HCT116 (cell line): ENCODE measurements around the gene HEATR5B. TPM values are rescaled to one million over a fixed set of nuclear protein-coding genes. Genes with fewer than 3 reads are reported as not detected.
"Not testable (repeated sequence)": the region's sequence is repeated elsewhere in the genome, so short reads cannot be mapped to it uniquely, and the experiment has no call there.

Experiments
- ATAC-seq: fragments of 200-7000 bp; cut with Tn5 transposase; 2 replicates; pipeline ENCODE4 v1.9.1; 2020; ENCODE audit warnings: mild to moderate bottlenecking, moderate library complexity
- BruUV-seq: library from RNA; stranded (reverse); fragments of 400-500 nt; replicated peaks from 2 replicates; lab custom pipeline; 2021; lab: Mats Ljungman, UMichigan
- CTCF ChIA-PET: fragments of 300-600 bp; sonication (Branson Sonifier 250); formaldehyde crosslinking; loops from one replicate; lab custom pipeline; 2021; ENCODE audit warnings: antibody characterized with exemption; lab: Charles Lee
- POLR2A ChIA-PET: fragments of 300-600, 350-600 bp; sonication (Branson Sonifier 250); formaldehyde crosslinking; loops from one replicate; lab custom pipeline; 2021; ENCODE audit warnings: antibody characterized with exemption; lab: Charles Lee
- RAD21 ChIA-PET, 2 experiments: fragments of 300-600 bp; sonication (Branson Sonifier 250); formaldehyde crosslinking; loops; one replicate each; lab custom pipeline; 2023; ENCODE audit warnings: low total read pairs in 2 of 2; ENCODE audit not compliant: uncharacterized antibody in 2 of 2, unreplicated experiment in 2 of 2, low non-redundant PET in 1 of 2; lab: Charles Lee
- DNase-seq: peaks from one replicate; pipeline ENCODE4 v3.0.0-alpha.2; 2010; ENCODE audit warnings: low read depth, low spot score
- H2AFZ ChIP-seq: fragments of 200-600 bp; shearing (Covaris generic), sonication (generic); 2 replicates; pipeline ENCODE4 v1.6.1; 2017; ENCODE audit warnings: low read depth, mixed run types, mixed read lengths, antibody characterized with exemption, low read length; ENCODE audit not compliant: poor library complexity, severe bottlenecking
- H3K27ac ChIP-seq: 2 replicates; pipeline ENCODE4 v1.5.1; 2012; ENCODE audit warnings: low read depth, low read length
- H3K27me3 ChIP-seq: fragments of 200-600 bp; sonication (generic); 2 replicates; pipeline ENCODE4 v1.6.1; 2016; ENCODE audit warnings: mixed run types, low read length, mixed read lengths; ENCODE audit not compliant: insufficient read depth
- H3K36me3 ChIP-seq, 2 experiments: fragments of 200-500 bp in 1 of 2; fragments of 200-600 bp in 1 of 2; sonication (Bioruptor generic) in 1 of 2; sonication (generic) in 1 of 2; 2 replicates each; pipeline versions ENCODE4 v1.5.1 to v1.6.1; 2014 to 2016; ENCODE audit warnings: low read length in 2 of 2, inconsistent platforms in 1 of 2, mixed read lengths in 1 of 2, mixed run types in 1 of 2; ENCODE audit not compliant: insufficient read depth in 2 of 2, control insufficient read depth in 1 of 2
- H3K4me1 ChIP-seq, 2 experiments: fragments of 200-600 bp in 1 of 2; sonication (generic) in 1 of 2; 2 replicates each; pipeline versions ENCODE4 v1.5.1 to v1.6.1; 2012 to 2017; ENCODE audit warnings: low read length in 2 of 2, inconsistent platforms in 1 of 2, mild to moderate bottlenecking in 1 of 2, mixed read lengths in 1 of 2, mixed run types in 1 of 2, moderate library complexity in 1 of 2; ENCODE audit not compliant: insufficient read depth in 2 of 2, control insufficient read depth in 1 of 2
- H3K4me2 ChIP-seq: fragments of 200-600 bp; sonication (generic); 2 replicates; pipeline ENCODE4 v1.6.1; 2017; ENCODE audit warnings: mixed run types, low read length, mixed read lengths
- H3K4me3 ChIP-seq, 2 experiments: fragments of 200-600 bp in 1 of 2; sonication (generic) in 1 of 2; replicated peaks in 1 of 2; 2 replicates each; pipeline ENCODE4 v1.5.1; 2011 to 2016; ENCODE audit warnings: low read length in 2 of 2, control low read depth in 1 of 2, low read depth in 1 of 2, mild to moderate bottlenecking in 1 of 2, mixed read lengths in 1 of 2, mixed run types in 1 of 2
- H3K79me2 ChIP-seq: fragments of 200-600 bp; sonication (generic); 2 replicates; pipeline ENCODE4 v1.6.1; 2017; ENCODE audit warnings: mild to moderate bottlenecking, mixed run types, low read length, moderate library complexity, mixed read lengths; ENCODE audit not compliant: insufficient read depth
- H3K9ac ChIP-seq: fragments of 200-600 bp; sonication (generic); 2 replicates; pipeline ENCODE4 v1.6.1; 2016; ENCODE audit warnings: low read length, mixed read lengths
- H3K9me2 ChIP-seq: fragments of 200-600 bp; sonication (generic), shearing (Covaris generic); 2 replicates; pipeline ENCODE4 v1.6.1; 2017; ENCODE audit warnings: mixed run types, mild to moderate bottlenecking, moderate library complexity; ENCODE audit not compliant: insufficient read depth
- H3K9me3 ChIP-seq, 2 experiments: fragments of 200-500 bp in 1 of 2; fragments of 200-600 bp in 1 of 2; sonication (Bioruptor generic) in 1 of 2; sonication (generic) in 1 of 2; 2 replicates each; pipeline ENCODE4 v1.6.1; 2014 to 2017; ENCODE audit warnings: low read length in 2 of 2, mixed read lengths in 2 of 2, inconsistent platforms in 1 of 2, low read depth in 1 of 2, mild to moderate bottlenecking in 1 of 2, mixed run types in 1 of 2, moderate library complexity in 1 of 2; ENCODE audit not compliant: control insufficient read depth in 1 of 2, insufficient read depth in 1 of 2
- H4K20me1 ChIP-seq: fragments of 200-600 bp; sonication (generic), shearing (Covaris generic); 2 replicates; pipeline ENCODE4 v1.6.1; 2017; ENCODE audit warnings: mixed run types, mild to moderate bottlenecking, moderate library complexity; ENCODE audit not compliant: insufficient read depth
- intact Hi-C: fragments of 100-400 bp; cut with micrococcal nuclease; formaldehyde crosslinking; loops from 2 replicates; pipeline ENCODE4 v1.10.0; 2022
- total RNA-seq: library from RNA; stranded (reverse); gene quantifications from one replicate; pipeline ENCODE4 v1.2.1, GENCODE V29; 2021; ENCODE audit not compliant: unreplicated experiment

Gene HEATR5B
- total RNA-seq, 1 experiment from 2014 or later, result 10.6 TPM

DNA sequence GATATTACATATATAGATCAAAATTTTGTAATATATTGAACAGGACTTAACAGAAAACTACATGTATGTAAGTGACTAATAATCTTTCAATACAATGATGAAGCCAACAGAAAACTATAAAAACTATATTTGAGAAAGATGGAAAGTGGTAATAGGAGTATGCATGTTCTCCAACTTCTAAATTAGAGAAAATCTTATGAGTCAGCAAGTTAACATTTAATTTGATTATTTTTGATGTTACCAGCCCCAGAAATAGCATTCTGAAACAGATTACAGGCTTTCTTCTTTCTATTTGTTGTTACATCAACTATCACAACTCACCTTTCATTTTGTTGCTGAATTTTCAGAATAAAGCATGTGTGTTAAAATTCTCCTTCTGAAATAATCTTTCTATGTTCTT is 147.6 kb downstream of the HEATR5B start:
- H3K4me3 ChIP-seq, RAD21 ChIA-PET, ATAC-seq, intact Hi-C loops, DNase-seq, H3K27ac ChIP-seq, H3K4me2 ChIP-seq, BruUV-seq, H3K9ac ChIP-seq, H3K79me2 ChIP-seq, H3K36me3 ChIP-seq, POLR2A ChIA-PET, H3K9me2 ChIP-seq, H3K9me3 ChIP-seq, CTCF ChIA-PET, H3K27me3 ChIP-seq, H3K4me1 ChIP-seq, H2AFZ ChIP-seq, H4K20me1 ChIP-seq: not testable (repeated sequence)

GRCh38 chr2:36931688-36932087 is 152.5 kb downstream of the HEATR5B start:
- H3K27ac ChIP-seq, H3K9ac ChIP-seq, H3K36me3 ChIP-seq, H3K27me3 ChIP-seq, intact Hi-C loops, H3K79me2 ChIP-seq, H3K9me3 ChIP-seq, ATAC-seq, H3K4me3 ChIP-seq, POLR2A ChIA-PET, H3K9me2 ChIP-seq, DNase-seq, RAD21 ChIA-PET, CTCF ChIA-PET, BruUV-seq, H2AFZ ChIP-seq, H4K20me1 ChIP-seq: not testable (repeated sequence)
- H3K4me2 ChIP-seq, result peak overlapping the region; percentile 45; the same call in 1 of the 2 replicates
- H3K4me1 ChIP-seq, result peaks cover 7 to 17% of the 10 kb centered on the region in 2 experiments

Other genes with a start within 250 kb of the HEATR5B start
- 26.4 TPM for gene STRN, start 117.8 kb downstream of the HEATR5B start, total RNA-seq
- gene GPATCH11, start 146 bp upstream of the HEATR5B start, total RNA-seq, result 5.5 TPM
- 40.7 TPM for gene EIF2AK2, start 72.6 kb upstream of the HEATR5B start, total RNA-seq
- gene SULT6B1, start 104.3 kb upstream of the HEATR5B start, total RNA-seq, result not detected
- gene CEBPZOS, start 112.1 kb upstream of the HEATR5B start, total RNA-seq, result 46.8 TPM
- gene CEBPZ, start 147.2 kb upstream of the HEATR5B start, total RNA-seq, result 47.8 TPM
- gene NDUFAF7, start 147.3 kb upstream of the HEATR5B start, total RNA-seq, result 21.6 TPM
- 13.9 TPM for gene PRKD3, start 240.5 kb upstream of the HEATR5B start, total RNA-seq